Colonic mucosa (tissue), 4 donors: Measurements from ENCODE around the gene SUN5. TPM values are rescaled to one million over a fixed set of nuclear protein-coding genes. Genes with fewer than 3 reads are reported as not detected.
A peak's percentile ranks its signal among the peaks of the same experiment; 100 is the strongest.
"Not testable (repeated sequence)": the region's sequence is repeated elsewhere in the genome, so short reads cannot be mapped to it uniquely, and the experiment has no call there.

Source experiments
- DNase-seq: peaks from one replicate; pipeline ENCODE4 v3.0.0-alpha.2; 2020
- H3K27ac ChIP-seq: fragments of 200-600 bp; one replicate; pipeline ENCODE4 v1.8.0; 2021
- H3K27me3 ChIP-seq: fragments of 200-600 bp; one replicate; pipeline ENCODE4 v1.8.0; 2021
- H3K36me3 ChIP-seq: fragments of 200-600 bp; one replicate; pipeline ENCODE4 v1.8.0; 2021
- H3K4me1 ChIP-seq: fragments of 200-600 bp; one replicate; pipeline ENCODE4 v1.8.0; 2021; ENCODE audit warnings: mild to moderate bottlenecking
- H3K4me3 ChIP-seq: fragments of 200-600 bp; one replicate; pipeline ENCODE4 v1.8.0; 2021
- H3K9ac ChIP-seq, 2 donors: one replicate each; pipeline ENCODE4 v1.7.0; 2013; ENCODE audit warnings: control low read depth in 2 of 2, low read depth in 2 of 2, low read length in 2 of 2
- H3K9me3 ChIP-seq: fragments of 200-600 bp; one replicate; pipeline ENCODE4 v1.8.0; 2021
- intact Hi-C: fragments of 100-400 bp; cut with DNase I; formaldehyde crosslinking; loops from one replicate; pipeline ENCODE4 v1.14.1; 2022
- total RNA-seq, 2 donors: library from RNA; stranded (reverse); fragmentation: NEBNext Ultra II Directional in 1 of 2; extraction: Animal tissue kit (Norgen Biotek cat#: 25700) in 1 of 2; gene quantifications; one replicate each; pipeline ENCODE4 v1.2.1, GENCODE V29; 2021
- TF ChIP-seq, protein P1 (sequence below): fragments of 200-600 bp; IDR thresholded peaks from one replicate; pipeline ENCODE4 v1.8.0; 2022; ENCODE audit warnings: antibody characterized with exemption, mild to moderate bottlenecking
- donor health status: healthy.
- donor health status: DM: no; HTN: no; CAD: no.
- donor health status: DM: no; HTN: no; CAD: no.

SUN5 gene
- total RNA-seq, 2 donors from 2014 or later, result not detected

DNA sequence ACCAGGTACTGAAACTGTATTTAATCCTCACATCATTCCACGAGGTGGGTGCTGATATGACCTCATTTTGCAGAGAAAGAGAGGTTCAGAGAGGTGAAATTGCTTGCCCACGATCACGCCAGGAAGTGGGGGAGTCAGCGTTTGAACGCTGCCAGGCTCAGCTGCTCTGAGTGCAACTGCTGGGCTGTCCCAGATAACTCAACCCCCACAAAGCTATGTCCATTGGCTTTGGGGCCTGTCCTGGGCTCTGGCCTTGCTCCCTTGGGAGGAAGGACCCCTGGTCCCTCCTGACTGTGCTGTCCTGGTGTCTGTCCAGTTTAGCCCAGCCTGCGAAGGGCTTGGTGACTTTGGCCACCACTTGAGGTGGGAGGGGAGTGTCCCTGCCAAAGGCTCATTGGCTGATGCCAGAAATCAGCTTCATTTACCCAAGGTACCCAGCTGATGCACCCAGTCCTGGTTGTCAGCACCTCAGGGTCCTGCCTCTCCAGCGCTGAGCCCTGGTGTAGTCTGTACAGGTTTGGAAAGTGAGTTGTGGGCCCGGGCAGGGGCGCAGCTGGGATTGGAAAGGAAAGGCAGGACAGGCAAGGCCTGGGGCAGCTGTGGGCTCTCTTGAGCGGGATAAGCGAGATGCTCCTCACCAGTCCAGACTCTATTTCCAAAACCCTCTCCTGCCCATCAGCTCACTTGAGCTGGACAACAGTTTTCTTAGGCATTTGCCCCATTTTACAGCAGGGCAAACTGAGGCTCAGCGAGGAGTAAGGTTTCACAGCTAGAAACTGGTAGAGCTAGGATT is 38.5 kb downstream of the SUN5 start:
- intact Hi-C loops, result no loop called here
- Histone ChIP-seq H3K27me3 (no peaks in the 10 kb centered on the region), H3K9me3 (no peaks in the 10 kb centered on the region), H3K36me3 (no peaks in the 10 kb centered on the region), H3K27ac (no peak overlapping the region), H3K9ac (no peak overlapping the region), H3K4me1 (no peaks in the 10 kb centered on the region), H3K4me3 (no peak overlapping the region)
- peak; percentile 16 for DNase-seq
- TF ChIP-seq, protein P1, sequence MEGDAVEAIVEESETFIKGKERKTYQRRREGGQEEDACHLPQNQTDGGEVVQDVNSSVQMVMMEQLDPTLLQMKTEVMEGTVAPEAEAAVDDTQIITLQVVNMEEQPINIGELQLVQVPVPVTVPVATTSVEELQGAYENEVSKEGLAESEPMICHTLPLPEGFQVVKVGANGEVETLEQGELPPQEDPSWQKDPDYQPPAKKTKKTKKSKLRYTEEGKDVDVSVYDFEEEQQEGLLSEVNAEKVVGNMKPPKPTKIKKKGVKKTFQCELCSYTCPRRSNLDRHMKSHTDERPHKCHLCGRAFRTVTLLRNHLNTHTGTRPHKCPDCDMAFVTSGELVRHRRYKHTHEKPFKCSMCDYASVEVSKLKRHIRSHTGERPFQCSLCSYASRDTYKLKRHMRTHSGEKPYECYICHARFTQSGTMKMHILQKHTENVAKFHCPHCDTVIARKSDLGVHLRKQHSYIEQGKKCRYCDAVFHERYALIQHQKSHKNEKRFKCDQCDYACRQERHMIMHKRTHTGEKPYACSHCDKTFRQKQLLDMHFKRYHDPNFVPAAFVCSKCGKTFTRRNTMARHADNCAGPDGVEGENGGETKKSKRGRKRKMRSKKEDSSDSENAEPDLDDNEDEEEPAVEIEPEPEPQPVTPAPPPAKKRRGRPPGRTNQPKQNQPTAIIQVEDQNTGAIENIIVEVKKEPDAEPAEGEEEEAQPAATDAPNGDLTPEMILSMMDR, result no peak

DNA sequence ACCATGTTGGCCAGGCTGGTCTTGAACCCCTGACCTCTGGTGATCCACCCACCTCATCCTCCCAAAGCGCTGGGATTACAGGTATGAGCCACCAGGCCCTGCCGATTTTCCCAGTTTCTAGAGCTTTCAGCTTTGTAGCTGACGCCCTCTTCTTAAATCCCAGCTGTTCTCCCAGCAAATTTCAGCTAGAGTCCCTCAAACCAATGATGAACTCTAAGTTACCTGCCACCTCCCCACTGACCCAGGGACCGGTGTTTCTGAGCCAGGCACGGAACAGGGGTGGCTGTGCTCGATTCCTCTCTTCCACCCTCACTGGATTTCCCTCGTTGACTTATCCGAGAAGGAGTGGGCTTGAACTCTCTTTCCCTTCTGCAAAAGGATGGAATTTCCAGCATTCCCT is 39.1 kb downstream of the SUN5 start:
- Histone ChIP-seq H3K9ac (no peak overlapping the region), H3K27me3 (no peaks in the 10 kb centered on the region), H3K4me1 (no peaks in the 10 kb centered on the region), H3K27ac (no peak overlapping the region), H3K36me3 (no peaks in the 10 kb centered on the region), H3K9me3 (no peaks in the 10 kb centered on the region), H3K4me3 (no peak overlapping the region)
- intact Hi-C loops, result no loop called here
- no peak for DNase-seq
- TF ChIP-seq, protein P1, result no peak

DNA sequence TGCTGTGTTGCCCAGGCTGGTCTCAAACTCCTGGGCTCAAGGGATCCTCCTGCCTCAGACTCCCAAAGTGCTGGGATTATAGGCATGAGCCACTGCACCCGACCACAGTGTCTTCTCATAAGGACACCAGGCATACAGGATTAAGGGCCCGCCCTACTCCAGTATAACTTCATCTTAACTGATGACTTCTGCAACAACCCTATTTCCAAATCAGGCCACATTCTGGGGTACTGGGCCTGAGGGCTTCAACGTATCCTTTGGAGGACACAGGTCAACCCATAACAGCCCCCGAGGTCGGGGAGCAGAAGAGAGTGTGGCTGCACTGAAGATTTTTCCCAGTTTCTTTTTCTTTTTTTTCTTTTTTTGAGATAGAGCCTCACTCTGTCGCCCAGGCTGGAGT is 39.7 kb downstream of the SUN5 start:
- Histone ChIP-seq H3K27ac (no peak overlapping the region), H3K9me3 (no peaks in the 10 kb centered on the region), H3K27me3 (no peaks in the 10 kb centered on the region), H3K4me1 (no peaks in the 10 kb centered on the region), H3K9ac (no peak overlapping the region), H3K36me3 (no peaks in the 10 kb centered on the region), H3K4me3 (no peak overlapping the region)
- peak; percentile 4 for DNase-seq
- TF ChIP-seq, protein P1, result no peak
- intact Hi-C loops, result no loop called here

DNA sequence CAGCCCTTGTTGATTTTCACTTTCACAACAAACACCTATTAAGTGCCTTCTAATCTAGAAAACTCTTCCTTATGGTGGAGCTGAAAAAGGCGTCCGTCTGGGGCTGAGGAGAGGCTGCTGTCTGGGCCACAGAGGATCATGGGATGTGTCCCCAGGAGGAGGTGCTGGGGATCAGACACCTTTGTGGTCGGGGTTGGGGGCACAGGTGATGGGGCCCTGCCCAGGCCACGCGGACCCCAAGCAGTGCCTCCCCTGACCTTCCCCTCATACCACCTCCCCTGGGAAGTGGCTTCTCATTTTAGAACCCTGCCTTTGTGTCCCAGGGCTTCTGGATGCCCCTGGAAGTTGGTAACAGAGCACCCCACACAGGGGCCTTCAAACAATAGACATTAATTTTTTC is 41.1 kb downstream of the SUN5 start:
- H3K27me3 ChIP-seq, result no peaks in the 10 kb centered on the region
- no peaks in the 10 kb centered on the region for H3K36me3 ChIP-seq
- H3K4me3 ChIP-seq, result no peak overlapping the region
- TF ChIP-seq, protein P1, result no peak
- intact Hi-C loops, result no loop called here
- H3K27ac ChIP-seq, result no peak overlapping the region
- H3K9ac ChIP-seq, result no peak overlapping the region
- no peaks in the 10 kb centered on the region for H3K4me1 ChIP-seq
- no peaks in the 10 kb centered on the region for H3K9me3 ChIP-seq
- no peak for DNase-seq

DNA sequence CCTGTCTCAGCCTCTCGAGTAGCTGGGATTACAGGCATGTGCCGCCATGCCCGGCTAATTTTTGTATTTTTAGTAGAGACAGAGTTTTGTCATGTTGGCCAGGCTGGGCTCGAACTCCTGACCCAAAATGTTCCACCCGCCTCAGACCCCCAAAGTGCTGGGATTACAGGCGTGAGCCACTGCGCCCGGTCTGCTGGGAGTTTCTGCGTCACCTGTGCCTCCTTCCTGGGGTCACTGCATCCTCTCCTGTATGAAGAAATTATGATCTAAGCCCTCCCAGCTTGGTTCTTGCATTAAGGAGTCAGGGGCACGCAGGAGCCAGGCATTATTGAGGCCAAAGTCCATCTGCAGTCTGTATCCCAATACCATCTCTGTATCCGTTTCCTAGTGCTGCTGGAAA is 41.6 kb downstream of the SUN5 start:
- DNase-seq, H3K4me3 ChIP-seq, H3K9ac ChIP-seq, H3K27me3 ChIP-seq, H3K9me3 ChIP-seq, intact Hi-C loops, H3K27ac ChIP-seq, H3K4me1 ChIP-seq, H3K36me3 ChIP-seq: not testable (repeated sequence)

DNA sequence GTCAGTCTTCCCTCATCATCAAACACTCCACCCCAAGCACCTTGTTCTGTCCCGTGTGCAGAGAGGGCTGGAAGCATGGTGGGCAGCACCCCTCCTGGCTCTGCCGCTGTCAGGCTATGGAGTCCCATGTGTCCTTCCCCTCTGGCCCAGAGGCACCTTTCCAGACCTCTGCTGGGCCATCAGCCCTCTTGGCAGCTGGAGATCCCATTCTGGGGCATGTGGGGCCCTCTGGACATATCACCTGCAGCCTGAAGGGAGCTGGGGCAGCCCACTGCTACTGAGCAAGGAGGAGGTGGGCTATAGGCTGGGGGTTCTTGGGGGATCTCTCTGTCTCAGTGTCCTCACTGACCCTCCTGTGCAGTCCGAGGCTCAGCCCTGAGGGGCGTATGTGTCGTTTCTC is 42.2 kb downstream of the SUN5 start:
- no peak overlapping the region for H3K9ac ChIP-seq
- no peaks in the 10 kb centered on the region for H3K27me3 ChIP-seq
- DNase-seq, result no peak
- intact Hi-C loops, result no loop called here
- TF ChIP-seq, protein P1, result no peak
- no peaks in the 10 kb centered on the region for H3K36me3 ChIP-seq
- no peaks in the 10 kb centered on the region for H3K9me3 ChIP-seq
- H3K27ac ChIP-seq, result no peak overlapping the region
- no peaks in the 10 kb centered on the region for H3K4me1 ChIP-seq
- H3K4me3 ChIP-seq, result no peak overlapping the region
